Keratinocyte (primary cell): Measurements from ENCODE around the gene KLHL5. TPM values are rescaled to one million over a fixed set of nuclear protein-coding genes. Genes with fewer than 3 reads are reported as not detected.

Source experiments
- DNase-seq: peaks from one replicate; pipeline ENCODE4 v3.0.0-alpha.2; 2011; ENCODE audit warnings: low read depth, missing footprints, low spot score
- FAIRE-seq: peaks from 2 replicates; lab custom pipeline; 2011; peaks lifted over from hg19 to GRCh38; lab: Jason Lieb, UNC
- H2AFZ ChIP-seq: 2 replicates; pipeline ENCODE4 v1.6.0; 2012; ENCODE audit warnings: low read length, control low read depth, inconsistent platforms; ENCODE audit not compliant: control insufficient read depth
- H3K27ac ChIP-seq: 2 replicates; pipeline ENCODE4 v1.5.1; 2011; ENCODE audit warnings: low read length; ENCODE audit not compliant: control insufficient read depth, insufficient read depth
- H3K27me3 ChIP-seq: 3 replicates; pipeline ENCODE4 v1.6.0; 2011; ENCODE audit warnings: low read length; ENCODE audit not compliant: control insufficient read depth, insufficient read depth; ENCODE audit errors: extremely low read depth
- H3K36me3 ChIP-seq, 2 experiments: 2 replicates in 1 of 2; 3 replicates in 1 of 2; pipeline ENCODE4 v1.5.1; 2011; ENCODE audit warnings: low read length in 2 of 2, mild to moderate bottlenecking in 1 of 2; ENCODE audit not compliant: control insufficient read depth in 2 of 2, insufficient read depth in 2 of 2; ENCODE audit errors: extremely low read depth in 1 of 2
- H3K4me1 ChIP-seq: 3 replicates; pipeline ENCODE4 v1.5.1; 2011; ENCODE audit warnings: low read length; ENCODE audit not compliant: control insufficient read depth, insufficient read depth; ENCODE audit errors: extremely low read depth
- H3K4me2 ChIP-seq: 3 replicates; pipeline ENCODE4 v1.6.0; 2011; ENCODE audit warnings: low read depth, low read length; ENCODE audit not compliant: control insufficient read depth, insufficient read depth; ENCODE audit errors: extremely low read depth
- H3K4me3 ChIP-seq, 3 experiments: fragments of 200-600 bp in 1 of 3; sonication (generic) in 1 of 3; 2 replicates in 2 of 3; 3 replicates in 1 of 3; pipeline ENCODE4 v1.5.1; 2011 to 2016; ENCODE audit warnings: low read length in 3 of 3, mild to moderate bottlenecking in 3 of 3, control low read depth in 2 of 3, inconsistent platforms in 1 of 3, low read depth in 1 of 3, mixed read lengths in 1 of 3, mixed run types in 1 of 3, moderate library complexity in 1 of 3; ENCODE audit not compliant: control insufficient read depth in 2 of 3, insufficient read depth in 2 of 3; ENCODE audit errors: extremely low read depth in 1 of 3
- H3K79me2 ChIP-seq: 2 replicates; pipeline ENCODE4 v1.6.0; 2012; ENCODE audit warnings: low read length; ENCODE audit not compliant: control insufficient read depth, insufficient read depth
- H3K9ac ChIP-seq: 3 replicates; pipeline ENCODE4 v1.6.0; 2011; ENCODE audit warnings: low read length; ENCODE audit not compliant: control insufficient read depth, insufficient read depth; ENCODE audit errors: extremely low read depth
- H3K9me1 ChIP-seq: 3 replicates; pipeline ENCODE4 v1.6.0; 2011; ENCODE audit warnings: low read length; ENCODE audit not compliant: control insufficient read depth, insufficient read depth; ENCODE audit errors: extremely low read depth
- H3K9me3 ChIP-seq: 2 replicates; pipeline ENCODE4 v1.5.1; 2012; ENCODE audit warnings: low read depth, low read length; ENCODE audit not compliant: control insufficient read depth
- H4K20me1 ChIP-seq: 3 replicates; pipeline ENCODE4 v1.6.0; 2011; ENCODE audit warnings: low read length; ENCODE audit not compliant: control insufficient read depth, insufficient read depth; ENCODE audit errors: extremely low read depth
- CTCF ChIP-seq, 3 experiments: IDR thresholded peaks in 1 of 3; conservative IDR thresholded peaks in 1 of 3; optimal IDR thresholded peaks in 1 of 3; 2 replicates in 2 of 3; 3 replicates in 1 of 3; pipeline versions ENCODE3 to v1.5.1; 2011; ENCODE audit warnings: low read length in 3 of 3, mild to moderate bottlenecking in 3 of 3, moderate library complexity in 2 of 3, control low read depth in 1 of 3, inconsistent platforms in 1 of 3; ENCODE audit not compliant: insufficient read depth in 2 of 3; ENCODE audit errors: extremely low read depth in 1 of 3
- EZH2 ChIP-seq: IDR thresholded peaks from one replicate; pipeline ENCODE4 v1.6.1; 2012; ENCODE audit warnings: inconsistent platforms, mild to moderate bottlenecking, low read length, moderate library complexity
- dilution Hi-C: fragments of 300-500 bp; cut with MboI; formaldehyde crosslinking; loops from one replicate; pipeline ENCODE4 v1.7.0; 2020; ENCODE audit warnings: low sequenced_read_pairs; ENCODE audit not compliant: extremely low pct_ligation_motif_present
- polyA plus RNA-seq, 5 experiments: library from polyadenylated mRNA; depleted of rRNA in 3 of 5; stranded (reverse) in 3 of 5; stranded (forward) in 1 of 5; unstranded in 1 of 5; fragments of >200 nt; gene quantifications; 1 replicate in 1 of 5; 2 replicates in 3 of 5; 3 replicates in 1 of 5; pipeline versions ENCODE4 v1.2.1 to v1.2.3, GENCODE V29; 2011 to 2012; ENCODE audit warnings: missing spikeins in 2 of 5, low read depth in 1 of 5, low replicate concordance in 1 of 5

The KLHL5 gene
- polyA plus RNA-seq, 1 donor (not counting 4 experiments of a cell fraction or from before 2014, with no cell fraction given), result 25.4 TPM

- peaks cover 22% of the 10 kb centered on the region for H3K4me1 ChIP-seq
- peaks cover 17% of the 10 kb centered on the region for H3K79me2 ChIP-seq
Observed at GRCh38 chr4:39043058-39043860, 18.8 kb upstream of the KLHL5 start.

GRCh38 chr4:39043861-39044363 is 18.1 kb upstream of the KLHL5 start:
- no peak for TF ChIP-seq EZH2
- no peak for TF ChIP-seq CTCF (optimal IDR thresholded peaks at IDR 0.05 in 1 of 3, IDR thresholded peaks at IDR 0.05 in 1 of 3, conservative IDR thresholded peaks at IDR 0.05 in 1 of 3; ENCODE audit: extremely low read depth in 1 of 3, insufficient read depth in 2 of 3, low read length in 3 of 3)

More at GRCh38 chr4:39043058-39043860, 18.8 kb upstream of the KLHL5 start:
- Histone ChIP-seq H3K9ac (no peak overlapping the region), H3K27ac (peak overlapping the region; percentile 85), H3K36me3 (no peaks in the 10 kb centered on the region), H3K4me2 (peak overlapping the region; percentile 78), H3K4me3 (no peak overlapping the region), H3K27me3 (no peaks in the 10 kb centered on the region), H4K20me1 (no peaks in the 10 kb centered on the region), H2AFZ (peak overlapping the region; percentile 82), H3K9me3 (no peaks in the 10 kb centered on the region), H3K9me1 (no peaks in the 10 kb centered on the region)
- FAIRE-seq (no peak), DNase-seq (no peak)
- TF ChIP-seq CTCF (optimal IDR thresholded peaks at IDR 0.05 in 1 of 3, IDR thresholded peaks at IDR 0.05 in 1 of 3, conservative IDR thresholded peaks at IDR 0.05 in 1 of 3; ENCODE audit: extremely low read depth in 1 of 3, insufficient read depth in 2 of 3, low read length in 3 of 3), result no peak
- dilution Hi-C loops, result no loop called here

More at GRCh38 chr4:39043861-39044363, 18.1 kb upstream of the KLHL5 start:
- Histone ChIP-seq H3K4me2 (peak overlapping the region; percentile 78), H3K4me3 (peak overlapping the region; percentile 59 to 95 (median 61)), H4K20me1 (no peaks in the 10 kb centered on the region), H3K27ac (peak overlapping the region; percentile 85), H3K79me2 (peaks cover 21% of the 10 kb centered on the region), H3K9ac (peak overlapping the region; percentile 66), H2AFZ (peak overlapping the region; percentile 82), H3K9me3 (no peaks in the 10 kb centered on the region), H3K27me3 (no peaks in the 10 kb centered on the region), H3K36me3 (no peaks in the 10 kb centered on the region), H3K4me1 (peaks cover 17% of the 10 kb centered on the region), H3K9me1 (no peaks in the 10 kb centered on the region)
- FAIRE-seq (no peak), DNase-seq (no peak)
- dilution Hi-C loops, result no loop called here
